H1 (cell line): ENCODE results near the gene ETDC.

ENCODE experiments used
- BCL11A ChIP-seq, 2 experiments: IDR thresholded peaks; one replicate each; pipeline ENCODE4 v1.6.1; 2011; ENCODE audit warnings: low read depth in 2 of 2, low read length in 2 of 2, mild to moderate bottlenecking in 2 of 2
- BRCA1 ChIP-seq: IDR thresholded peaks from 2 replicates; pipeline ENCODE4 v1.6.1; 2012; ENCODE audit warnings: low read depth, low read length, improper control_type of control experiment
- CHD2 ChIP-seq: IDR thresholded peaks from 2 replicates; pipeline ENCODE4 v1.6.1; 2012; ENCODE audit warnings: low read length, improper control_type of control experiment
- CTCF ChIP-seq, 3 experiments: IDR thresholded peaks; 1 replicate in 2 of 3; 2 replicates in 1 of 3; pipeline versions ENCODE4 v1.5.1 to v1.6.1; 2011; ENCODE audit warnings: low read length in 3 of 3, mild to moderate bottlenecking in 3 of 3, inconsistent platforms in 2 of 3, low read depth in 1 of 3, moderate library complexity in 1 of 3; ENCODE audit not compliant: insufficient read depth in 1 of 3; ENCODE audit errors: control extremely low read depth in 1 of 3
- EP300 ChIP-seq, 2 experiments: IDR thresholded peaks; 1 replicate in 1 of 2; 2 replicates in 1 of 2; pipeline ENCODE4 v1.6.1; 2011 to 2012; ENCODE audit warnings: low read depth in 2 of 2, low read length in 2 of 2, mild to moderate bottlenecking in 2 of 2, borderline replicate concordance in 1 of 2, inconsistent platforms in 1 of 2, moderate library complexity in 1 of 2
- EZH2 ChIP-seq: fragments of 200-600 bp; sonication (generic); IDR thresholded peaks from 2 replicates; pipeline ENCODE4 v1.7.1; 2012; ENCODE audit warnings: low read depth, mild to moderate bottlenecking, moderate library complexity, low read length, inconsistent platforms; ENCODE audit not compliant: severe bottlenecking
- POLR2AphosphoS5 ChIP-seq: IDR thresholded peaks from 2 replicates; pipeline ENCODE4 v1.6.1; 2011; ENCODE audit warnings: low read depth, low read length
- TAF1 ChIP-seq: IDR thresholded peaks from 2 replicates; pipeline ENCODE4 v1.6.1; 2011; ENCODE audit warnings: mild to moderate bottlenecking, low read depth, low read length
- TBP ChIP-seq: IDR thresholded peaks from 2 replicates; pipeline ENCODE4 v1.6.1; 2011; ENCODE audit warnings: low read depth, low read length, improper control_type of control experiment
- TF ChIP-seq, protein P1 (sequence below): IDR thresholded peaks from 2 replicates; pipeline ENCODE4 v1.6.1; 2011; ENCODE audit warnings: low read depth, mild to moderate bottlenecking, low read length; ENCODE audit not compliant: insufficient read depth

DNA sequence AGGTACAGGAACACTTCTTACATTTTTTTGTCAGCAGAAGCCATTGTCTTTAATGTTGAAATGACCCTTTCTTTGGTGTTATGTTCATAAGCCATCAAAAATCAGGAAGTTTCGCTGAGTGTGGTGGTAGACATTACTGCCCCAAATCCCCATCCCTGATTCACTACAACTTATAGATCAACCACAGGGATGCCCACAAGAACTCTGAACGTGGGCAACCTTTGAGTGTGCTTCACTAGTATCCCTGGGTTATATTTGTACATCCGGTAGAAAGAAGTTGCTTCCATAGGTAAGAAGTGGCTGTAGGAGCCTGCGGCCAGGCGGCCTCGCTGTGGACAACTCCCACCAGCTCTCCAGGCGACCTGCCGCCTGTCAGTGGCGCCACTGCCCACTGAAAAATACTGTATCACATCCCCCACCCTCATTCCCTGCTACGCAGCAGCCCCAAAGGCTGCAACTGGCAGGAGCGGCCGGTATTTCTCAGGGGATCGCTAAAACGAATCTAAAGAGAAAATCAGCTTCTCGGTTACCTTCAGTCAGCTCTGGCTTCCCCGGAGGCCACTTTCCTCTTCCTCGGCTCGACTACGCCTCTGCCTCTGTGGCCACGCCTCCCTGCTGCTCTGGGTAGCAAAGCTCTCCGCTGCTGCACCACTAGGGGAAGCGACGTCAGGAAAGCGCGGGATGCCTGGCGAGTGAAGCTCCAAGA, 13.9 kb upstream of the ETDC start:
- TF ChIP-seq EP300 (IDR thresholded peaks at IDR 0.05; ENCODE audit: borderline replicate concordance in 1 of 2, low read depth in 2 of 2, low read length in 2 of 2) (no peak), TAF1 (no peak), BRCA1 (no peak), POLR2AphosphoS5 (no peak), CTCF (IDR thresholded peaks at IDR 0.05; ENCODE audit: control extremely low read depth in 1 of 3, insufficient read depth in 1 of 3, low read depth in 1 of 3, low read length in 3 of 3) (peak; percentile 27 to 39 (median 37)), BCL11A (IDR thresholded peaks at IDR 0.05; ENCODE audit: low read depth in 2 of 2, low read length in 2 of 2) (no peak), EZH2 (no peak), CHD2 (no peak), TBP (no peak)
- TF ChIP-seq, protein P1, sequence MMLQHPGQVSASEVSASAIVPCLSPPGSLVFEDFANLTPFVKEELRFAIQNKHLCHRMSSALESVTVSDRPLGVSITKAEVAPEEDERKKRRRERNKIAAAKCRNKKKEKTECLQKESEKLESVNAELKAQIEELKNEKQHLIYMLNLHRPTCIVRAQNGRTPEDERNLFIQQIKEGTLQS, result no peak
